Measurements from ENCODE around the gene IQCK.

DNA sequence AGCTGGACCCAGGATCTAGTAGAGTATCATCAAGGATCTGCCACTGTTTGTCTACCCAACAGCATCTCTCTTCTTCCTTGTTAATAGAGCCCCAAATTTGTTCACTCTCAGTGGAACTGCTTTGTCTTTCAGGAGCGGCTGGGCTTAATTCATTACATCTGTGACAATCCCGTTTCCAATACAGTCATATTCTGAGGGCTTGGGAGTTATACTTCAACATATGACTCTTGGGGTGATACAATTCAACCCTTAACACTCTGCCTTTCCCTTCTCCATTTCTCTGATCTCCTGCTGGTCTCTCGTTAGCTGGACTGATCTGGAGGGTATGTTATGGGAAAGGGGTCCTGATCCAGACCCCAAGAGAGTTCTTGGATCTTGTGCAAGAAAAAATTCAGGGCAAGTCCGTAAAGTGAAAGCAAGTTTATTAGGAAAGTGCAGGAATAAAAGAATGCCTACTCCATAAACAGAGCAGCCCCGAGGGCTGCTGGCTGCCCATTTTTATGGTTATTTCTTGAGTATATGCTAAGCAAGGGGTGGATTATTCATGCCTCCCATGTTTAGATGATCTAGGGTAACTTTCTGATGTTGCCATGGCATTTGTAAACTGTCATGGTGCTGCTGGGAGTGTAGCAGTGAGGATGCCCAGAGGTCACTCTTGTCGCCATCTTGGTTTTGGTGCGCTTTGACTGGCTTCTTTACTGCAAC is 42.4 kb downstream of the IQCK start:
- TF ChIP-seq, protein P1, sequence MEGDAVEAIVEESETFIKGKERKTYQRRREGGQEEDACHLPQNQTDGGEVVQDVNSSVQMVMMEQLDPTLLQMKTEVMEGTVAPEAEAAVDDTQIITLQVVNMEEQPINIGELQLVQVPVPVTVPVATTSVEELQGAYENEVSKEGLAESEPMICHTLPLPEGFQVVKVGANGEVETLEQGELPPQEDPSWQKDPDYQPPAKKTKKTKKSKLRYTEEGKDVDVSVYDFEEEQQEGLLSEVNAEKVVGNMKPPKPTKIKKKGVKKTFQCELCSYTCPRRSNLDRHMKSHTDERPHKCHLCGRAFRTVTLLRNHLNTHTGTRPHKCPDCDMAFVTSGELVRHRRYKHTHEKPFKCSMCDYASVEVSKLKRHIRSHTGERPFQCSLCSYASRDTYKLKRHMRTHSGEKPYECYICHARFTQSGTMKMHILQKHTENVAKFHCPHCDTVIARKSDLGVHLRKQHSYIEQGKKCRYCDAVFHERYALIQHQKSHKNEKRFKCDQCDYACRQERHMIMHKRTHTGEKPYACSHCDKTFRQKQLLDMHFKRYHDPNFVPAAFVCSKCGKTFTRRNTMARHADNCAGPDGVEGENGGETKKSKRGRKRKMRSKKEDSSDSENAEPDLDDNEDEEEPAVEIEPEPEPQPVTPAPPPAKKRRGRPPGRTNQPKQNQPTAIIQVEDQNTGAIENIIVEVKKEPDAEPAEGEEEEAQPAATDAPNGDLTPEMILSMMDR (IDR thresholded peaks at IDR 0.05) = no peak
- no peak for TF ChIP-seq EP300 (IDR thresholded peaks at IDR 0.05)
- TF ChIP-seq POLR2A (IDR thresholded peaks at IDR 0.05) = no peak
